MV-4-11 (cell line): Measurements from ENCODE around the gene VAMP2.
"Not testable (repeated sequence)": the region's sequence is repeated elsewhere in the genome, so short reads cannot be mapped to it uniquely, and the experiment has no call there.

Experiments used
- DNase-seq: peaks from one replicate; lab custom pipeline; 2025; lab: John Stamatoyannopoulos, UW

VAMP2 gene

DNA sequence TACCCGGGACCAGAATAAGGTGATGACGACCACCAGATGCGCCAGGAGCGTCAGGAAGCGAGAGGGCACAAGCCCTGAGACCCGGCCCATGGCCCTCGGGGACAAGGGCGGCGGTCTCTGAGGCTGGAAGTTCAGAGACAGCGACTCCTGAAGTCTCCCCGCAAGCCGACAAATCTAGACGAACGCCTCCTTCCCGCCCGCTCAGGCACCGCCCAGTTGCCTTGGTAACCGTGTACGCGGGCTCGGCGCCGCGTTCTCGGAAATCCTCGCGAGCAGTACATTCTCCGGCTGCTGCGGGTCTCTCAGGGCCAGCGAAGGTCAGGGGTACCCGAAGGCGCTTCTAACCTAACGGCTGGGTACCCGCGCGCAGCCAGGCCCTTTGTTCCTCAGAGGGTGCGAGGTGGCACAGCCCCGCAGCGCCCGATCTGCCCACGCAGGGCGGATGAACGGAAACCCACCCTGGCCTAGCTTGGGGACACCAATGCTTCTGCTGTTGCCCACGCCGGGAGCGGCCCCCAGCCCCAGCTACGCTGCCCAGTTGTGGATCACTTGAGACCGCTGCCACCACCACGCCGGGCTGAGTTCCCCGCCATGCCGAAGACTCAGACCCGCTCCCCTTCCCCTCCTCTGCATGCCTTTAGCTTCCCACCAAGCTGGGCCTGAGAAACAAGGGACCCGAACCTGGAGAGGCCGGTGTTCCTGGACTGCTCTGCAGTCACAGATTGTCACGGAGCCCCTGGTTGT is 13.6 kb upstream of the VAMP2 start, which contains the start of gene TMEM107:
TSS of gene TMEM107 (minus strand) at position 184 of the 744 bp plus-strand sequence. CDS start at position 90, 94 bp downstream.
- peak; percentile 83 for DNase-seq

DNA sequence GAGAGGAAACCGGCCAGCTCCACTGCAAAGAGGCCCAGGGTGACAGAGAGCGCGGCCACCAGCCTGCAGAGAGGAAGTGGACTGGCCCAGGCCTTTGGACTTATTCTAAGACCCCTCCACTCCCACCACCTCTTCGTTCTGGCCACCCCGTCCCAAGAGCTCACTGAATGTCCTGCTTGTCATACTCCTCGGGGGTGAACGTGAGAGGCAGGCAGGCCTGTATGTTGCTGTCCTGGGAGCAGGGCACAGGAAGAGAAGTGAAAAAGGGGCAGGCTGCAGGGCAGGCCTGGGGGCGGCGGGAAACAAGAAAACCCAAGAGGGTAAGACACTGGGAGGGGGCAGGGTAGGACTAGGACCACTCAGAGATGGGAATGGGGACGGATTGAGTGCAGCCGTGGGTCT is 13.0 kb upstream of the VAMP2 start:
- DNase-seq = peak; percentile 32

- no peak for DNase-seq
Measured at GRCh38 chr17:8173871-8174322, 11.1 kb upstream of the VAMP2 start.

DNA sequence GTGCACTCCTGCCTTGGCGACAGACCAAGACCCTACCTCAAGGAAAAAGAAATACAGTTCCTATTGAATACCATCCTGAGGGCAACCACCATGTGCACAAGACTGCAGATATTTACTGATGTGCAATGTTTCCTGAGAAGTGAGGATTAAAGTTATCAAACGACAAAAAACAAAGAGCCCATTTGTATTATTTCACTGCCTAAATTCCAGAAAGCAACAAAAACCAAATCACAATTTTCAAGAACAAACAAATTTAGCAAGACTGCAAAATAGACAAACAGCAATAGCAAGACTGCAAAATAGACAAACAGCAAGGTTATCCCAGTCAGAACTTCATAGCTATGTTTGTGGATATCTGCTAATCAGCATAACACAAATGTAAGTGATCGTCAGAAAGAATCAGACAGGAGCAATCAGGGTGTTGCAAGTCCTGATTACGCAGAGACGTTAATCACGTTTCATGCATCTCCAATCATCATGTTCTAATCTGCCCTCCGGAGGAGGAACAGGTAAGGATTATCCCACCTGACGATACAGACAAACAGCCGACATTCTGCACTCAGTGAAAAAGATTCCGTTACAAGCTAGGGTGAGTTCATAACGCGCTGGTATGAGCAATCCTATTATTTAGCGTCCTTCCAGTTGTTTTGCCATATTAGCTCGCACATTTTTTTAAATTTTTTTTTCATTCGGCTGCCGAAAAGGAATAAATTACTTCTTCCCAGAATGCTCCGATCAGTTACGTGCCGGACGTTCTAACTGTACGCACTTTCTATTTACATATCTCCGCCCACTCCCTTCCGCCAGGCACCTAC is 10.5 kb upstream of the VAMP2 start:
- DNase-seq = peak; percentile 99

DNA sequence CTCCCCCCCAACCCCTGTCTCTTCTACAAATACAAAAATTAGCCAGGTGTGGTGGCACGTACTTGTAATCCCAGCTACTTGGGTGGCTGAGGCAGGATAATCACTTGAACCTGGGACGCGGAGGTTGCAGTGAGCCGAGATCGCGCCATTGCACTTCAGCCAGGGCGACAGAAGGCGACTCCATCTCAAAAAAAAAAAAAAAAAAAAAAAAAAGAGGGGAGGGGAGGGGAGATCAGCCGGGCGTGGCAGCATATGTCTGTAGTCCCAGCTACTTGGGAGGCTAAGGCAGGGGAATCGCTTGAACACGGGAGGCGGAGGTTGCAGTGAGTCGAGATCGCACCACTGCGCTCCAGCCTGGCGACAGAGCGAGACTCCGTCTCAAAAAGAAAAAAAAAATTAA is 7.4 kb upstream of the VAMP2 start:
- not testable (repeated sequence) for DNase-seq

- no peak for DNase-seq
Measured at GRCh38 chr17:8167526-8167925, 4.8 kb upstream of the VAMP2 start.

DNA sequence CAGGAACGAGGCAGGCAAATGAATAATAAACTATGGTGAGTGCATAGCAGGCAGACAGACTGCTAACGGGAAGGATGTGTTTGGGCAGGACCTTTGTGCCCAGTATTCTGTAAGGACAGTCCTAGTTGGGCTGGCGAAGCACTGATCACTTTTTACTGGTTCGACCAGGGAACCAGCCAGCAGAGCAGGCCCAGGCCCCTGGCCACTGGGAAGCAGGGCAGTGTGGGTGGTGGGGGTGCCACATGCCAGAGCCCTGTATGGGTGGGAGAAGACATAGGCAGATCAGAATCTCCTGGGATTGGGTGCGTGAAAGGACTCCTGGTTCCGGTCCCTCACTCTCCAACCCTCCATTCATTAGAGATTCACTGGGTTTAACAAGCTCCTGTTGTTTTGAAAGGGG is 4.0 kb upstream of the VAMP2 start:
- DNase-seq = no peak

GRCh38 chr17:8164815-8165131 is 2.0 kb upstream of the VAMP2 start:
- DNase-seq = no peak

DNA sequence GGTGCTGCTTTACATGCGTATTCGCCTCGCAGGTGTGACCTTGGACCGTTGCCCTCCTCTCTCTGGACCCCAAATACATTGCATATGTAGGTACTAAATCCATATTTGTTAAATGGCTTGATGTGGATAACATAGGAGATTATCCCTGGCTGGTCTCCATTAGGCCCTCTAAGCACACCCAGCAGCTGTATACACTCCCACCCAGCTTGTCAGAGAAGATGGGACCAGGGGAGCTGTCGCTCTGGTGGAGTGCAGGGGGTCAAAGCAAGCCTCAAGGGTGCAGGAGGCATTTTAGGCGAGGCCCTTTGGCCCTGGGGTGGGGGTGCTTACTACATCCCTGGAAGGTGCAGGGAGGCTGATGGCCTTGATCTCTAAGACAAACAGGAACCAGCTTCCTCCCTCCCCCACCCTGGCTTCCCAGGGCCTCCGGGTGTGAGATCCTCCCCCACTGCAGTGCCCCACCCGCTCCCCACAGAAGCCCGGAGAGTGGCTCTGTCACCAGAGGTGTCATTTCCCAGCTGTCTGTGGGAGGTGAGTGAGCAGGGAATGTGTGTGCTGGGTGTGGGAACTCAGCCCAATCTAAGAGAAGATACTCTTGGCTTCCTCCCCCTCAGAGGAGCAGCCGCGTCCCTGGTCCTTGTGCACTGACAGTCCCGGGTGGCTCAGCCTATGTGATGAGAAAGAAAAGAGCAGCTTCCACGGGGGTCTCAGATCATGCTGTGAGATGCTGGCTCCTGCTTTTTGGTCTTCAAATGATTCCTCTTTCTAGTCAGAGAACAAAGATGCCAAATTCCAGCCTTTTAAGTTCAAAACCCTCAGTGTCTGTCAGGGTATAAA is 1.4 kb upstream of the VAMP2 start:
- peak; percentile 84 for DNase-seq

DNA sequence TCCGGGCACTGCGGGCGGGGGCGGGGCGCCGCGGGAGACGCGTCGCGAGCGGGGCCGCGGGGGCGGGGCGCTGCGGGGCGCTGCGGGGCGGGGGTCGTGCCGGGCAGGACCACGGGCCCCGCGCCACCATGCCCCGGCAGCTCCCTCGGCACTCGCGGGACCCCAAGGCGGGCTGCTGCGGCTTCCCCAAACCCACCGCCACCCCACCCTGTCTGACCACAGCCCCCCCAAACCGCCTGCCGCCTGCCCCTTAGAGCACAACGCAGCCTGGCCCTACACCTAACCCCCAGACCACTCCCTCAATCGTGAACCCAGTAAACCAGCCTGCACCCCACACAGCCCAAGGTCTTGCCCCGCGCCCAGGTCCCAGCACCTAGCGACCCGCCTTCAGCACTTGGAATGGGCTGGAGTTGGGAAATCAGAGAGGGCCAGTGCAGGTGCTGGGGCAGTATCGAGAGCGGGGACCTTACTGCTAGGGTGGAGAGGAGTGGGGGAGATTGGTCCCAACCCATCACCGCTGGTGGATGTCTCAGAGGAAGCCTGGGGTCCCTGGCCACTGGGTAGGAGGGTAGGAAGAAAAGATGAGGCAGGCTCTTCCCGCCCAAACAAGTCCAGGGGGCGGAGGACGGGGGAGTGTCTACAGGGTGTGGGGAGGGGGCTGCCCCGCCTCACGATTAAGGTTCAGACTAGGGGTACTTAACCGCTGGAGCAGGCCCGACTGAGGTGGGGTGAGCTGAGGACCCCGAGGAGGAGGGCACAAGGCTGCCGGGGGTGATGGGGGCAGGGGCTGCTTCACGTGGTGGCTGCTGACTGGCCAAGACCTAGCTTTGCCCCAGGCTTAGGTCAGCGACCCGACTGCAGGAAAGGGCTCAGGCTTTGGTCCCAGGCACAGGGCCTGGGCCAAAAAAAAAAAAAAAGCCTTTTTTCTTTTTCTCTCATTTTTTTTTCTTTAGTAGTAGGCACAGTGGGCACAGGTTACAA is 539 bp upstream of the VAMP2 start:
- DNase-seq = no peak

DNA sequence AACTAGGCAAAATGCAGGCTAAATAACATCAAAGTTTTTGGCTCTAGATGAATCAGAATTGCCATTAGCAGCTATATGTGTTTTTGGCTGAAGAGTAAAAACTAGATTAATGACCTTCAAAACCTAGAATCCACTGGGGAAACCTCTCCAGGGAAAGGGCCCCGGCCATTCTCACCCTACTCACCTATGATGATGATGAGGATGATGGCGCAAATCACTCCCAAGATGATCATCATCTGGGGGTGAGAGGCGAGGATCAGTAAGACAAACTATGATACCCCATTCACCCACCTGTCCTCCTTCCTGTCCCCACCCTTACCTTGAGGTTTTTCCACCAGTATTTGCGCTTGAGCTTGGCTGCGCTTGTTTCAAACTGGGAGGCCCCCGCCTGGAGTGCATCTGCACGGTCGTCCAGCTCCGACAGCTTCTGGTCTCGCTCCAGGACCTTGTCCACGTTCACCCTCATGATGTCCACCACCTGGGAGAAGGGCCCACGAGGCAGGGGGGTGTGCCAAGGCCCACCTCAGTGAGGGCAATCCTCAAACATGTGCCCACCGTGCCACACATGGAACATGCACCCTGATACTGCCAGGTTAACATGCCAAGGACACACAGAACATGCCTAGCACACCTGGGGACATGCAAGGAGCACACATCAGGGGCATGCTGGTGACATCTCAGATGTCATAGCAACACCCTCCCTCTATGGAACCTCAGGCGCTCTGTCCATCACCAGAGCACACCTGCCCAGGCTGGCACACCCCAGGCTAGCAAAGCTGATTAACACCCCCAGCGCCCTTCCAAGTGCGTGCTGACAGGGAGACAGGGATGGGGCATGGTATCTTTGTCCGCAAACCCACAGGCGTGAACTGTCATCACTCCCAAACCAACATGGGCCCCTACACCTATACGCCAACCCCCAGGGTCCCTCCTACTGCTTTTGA is 1.2 kb downstream of the VAMP2 start:
- no peak for DNase-seq

- no peak for DNase-seq
Measured at GRCh38 chr17:8160741-8161221, 2.0 kb downstream of the VAMP2 start.

- no peak for DNase-seq
Measured at GRCh38 chr17:8160224-8160577, 2.5 kb downstream of the VAMP2 start.

GRCh38 chr17:8159459-8160223 is 3.1 kb downstream of the VAMP2 start:
- DNase-seq = no peak

GRCh38 chr17:8159032-8159400 is 3.7 kb downstream of the VAMP2 start:
- no peak for DNase-seq

GRCh38 chr17:8158267-8159031 is 4.3 kb downstream of the VAMP2 start:
- DNase-seq = peak; percentile 96

DNA sequence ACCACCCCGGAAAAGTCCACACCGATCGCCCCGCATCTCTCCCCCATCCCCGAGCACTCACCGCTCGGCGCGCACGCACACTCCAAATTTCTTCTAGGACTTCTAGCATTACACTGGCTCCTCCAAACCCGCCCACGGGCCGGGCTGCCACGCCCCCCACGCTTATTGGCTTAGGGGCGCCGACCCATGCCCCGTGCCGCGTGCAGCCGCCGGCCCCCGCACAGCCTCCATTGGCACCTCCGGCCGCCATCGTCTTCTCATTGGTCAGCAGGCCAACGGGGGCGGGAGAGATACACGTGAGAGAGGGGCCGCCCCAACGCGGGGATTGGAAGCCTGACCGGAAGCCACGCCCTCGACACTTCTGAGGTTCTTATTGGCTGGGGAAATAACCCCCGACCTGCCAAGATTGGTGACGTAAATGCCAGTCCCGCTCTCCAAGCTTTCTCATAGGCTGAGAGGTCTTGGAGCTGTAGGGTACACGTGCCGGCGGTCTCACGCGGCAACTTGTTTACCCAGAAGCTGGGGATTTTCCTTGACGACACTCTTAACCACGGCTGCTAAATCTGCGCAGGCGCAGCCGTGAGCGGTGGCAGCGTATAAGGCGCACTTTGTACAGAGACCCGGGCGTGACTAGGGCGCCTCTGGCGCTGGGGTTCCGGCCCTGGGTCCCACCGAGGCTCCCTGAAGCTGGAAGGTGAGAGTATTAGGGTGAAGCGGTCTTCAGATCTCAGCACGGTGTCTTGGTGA is 6.3 kb downstream of the VAMP2 start:
- DNase-seq = peak; percentile 100

DNA sequence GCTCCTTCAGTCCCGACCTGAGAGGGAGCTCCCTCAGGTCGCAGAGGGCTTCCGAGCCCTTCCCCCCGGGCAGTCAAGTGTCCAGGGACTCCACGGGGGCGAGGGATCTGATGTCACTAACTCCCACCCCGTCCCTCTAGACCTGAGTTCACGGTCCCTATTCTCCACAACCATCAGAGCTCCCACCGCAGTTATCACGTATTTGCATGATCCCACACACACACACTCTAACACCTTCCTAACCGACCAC is 6.8 kb downstream of the VAMP2 start:
- DNase-seq = no peak
